Activated CD8-positive, alpha-beta memory T cell treated with anti-CD3 and anti-CD28 coated beads for 4 hours (primary cell): Measurements from ENCODE around the gene GAL3ST2.
"Not testable (repeated sequence)": the region's sequence is repeated elsewhere in the genome, so short reads cannot be mapped to it uniquely, and the experiment has no call there.

Source experiments
- DNase-seq, 2 donors: peaks; one replicate each; pipeline ENCODE4 v3.0.0-alpha.2; 2020; ENCODE audit warnings: low read depth in 2 of 2

Gene GAL3ST2

GRCh38 chr2:241746084-241746483 lies 30.5 kb upstream of the GAL3ST2 start:
- DNase-seq: no peak

GRCh38 chr2:241748468-241749256 lies 28.0 kb upstream of the GAL3ST2 start:
- no peak for DNase-seq

GRCh38 chr2:241750076-241750840 lies 26.4 kb upstream of the GAL3ST2 start:
- no peak for DNase-seq

- DNase-seq: no peak
Measured at GRCh38 chr2:241751152-241751551, 25.5 kb upstream of the GAL3ST2 start.

- DNase-seq: no peak
Measured at GRCh38 chr2:241751776-241752175, 24.8 kb upstream of the GAL3ST2 start.

- no peak for DNase-seq
Measured at GRCh38 chr2:241752253-241752652, 24.4 kb upstream of the GAL3ST2 start.

DNA sequence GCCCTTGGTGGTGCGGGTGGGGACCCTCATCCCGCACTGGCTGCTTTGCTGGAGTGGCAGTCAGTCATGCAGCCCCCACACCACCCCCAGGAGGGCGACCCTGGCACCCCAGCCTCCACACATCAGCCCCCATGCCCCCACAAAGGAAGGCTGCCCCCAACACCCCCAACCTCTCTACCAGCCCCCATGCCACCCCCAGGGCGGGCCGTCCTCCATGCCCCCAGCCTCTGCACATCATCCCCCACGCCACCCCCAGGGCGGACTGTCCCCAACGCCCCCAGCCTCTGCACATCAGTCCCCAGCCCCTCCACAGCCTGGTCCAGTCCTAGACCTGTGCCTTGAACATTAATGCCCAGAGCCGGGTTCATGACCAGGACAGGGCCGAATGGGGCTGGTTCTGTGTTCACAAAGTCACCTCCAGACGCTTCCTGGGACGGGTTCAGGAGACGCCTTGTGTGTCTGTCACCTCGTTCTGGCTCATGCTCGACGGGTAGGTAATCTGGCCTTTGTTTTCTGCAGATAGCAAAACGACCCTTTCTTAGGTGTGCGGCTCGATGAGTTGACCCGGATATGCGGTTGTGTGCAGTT lies 23.8 kb upstream of the GAL3ST2 start:
- no peak for DNase-seq

DNA sequence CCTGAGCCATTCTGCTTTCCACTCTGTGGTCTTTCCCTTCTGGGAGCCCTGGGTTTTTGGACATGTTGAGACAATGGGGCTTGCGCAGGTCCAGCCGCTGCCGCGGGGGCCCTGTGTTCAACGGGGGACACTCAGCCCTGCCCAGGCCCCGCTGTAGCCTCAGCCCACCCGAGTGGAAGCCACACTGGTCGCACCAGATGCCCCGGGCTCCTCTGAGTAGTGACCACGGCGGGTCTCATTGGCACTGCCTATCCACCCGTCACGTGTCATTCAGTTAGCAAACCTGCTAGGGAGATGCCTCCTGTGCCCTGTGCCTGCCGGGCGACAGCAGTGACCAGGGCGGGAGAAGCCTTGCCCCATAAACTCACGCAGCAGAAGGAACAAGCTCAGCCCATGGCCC lies 23.1 kb upstream of the GAL3ST2 start:
- no peak for DNase-seq

- no peak for DNase-seq
Measured at GRCh38 chr2:241754042-241754441, 22.6 kb upstream of the GAL3ST2 start.

GRCh38 chr2:241755166-241755565 lies 21.5 kb upstream of the GAL3ST2 start:
- DNase-seq: no peak

DNA sequence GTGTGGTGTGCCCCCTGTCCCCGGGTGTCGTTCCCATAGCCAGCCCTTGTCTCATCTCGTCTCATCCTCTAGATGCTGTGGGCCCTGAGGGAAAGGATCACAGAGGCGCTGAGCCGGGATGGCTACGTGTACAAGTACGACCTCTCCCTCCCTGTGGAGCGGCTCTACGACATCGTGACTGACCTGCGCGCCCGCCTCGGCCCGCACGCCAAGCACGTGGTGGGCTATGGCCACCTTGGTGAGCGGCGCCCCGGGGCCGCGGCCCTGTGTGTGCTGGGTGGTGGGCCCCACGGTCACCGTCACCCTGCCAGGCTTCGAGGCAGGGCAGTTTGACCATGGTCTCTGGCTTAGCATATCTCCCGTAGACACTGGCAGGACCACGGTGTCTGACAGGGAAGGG lies 20.8 kb upstream of the GAL3ST2 start:
- no peak for DNase-seq

DNA sequence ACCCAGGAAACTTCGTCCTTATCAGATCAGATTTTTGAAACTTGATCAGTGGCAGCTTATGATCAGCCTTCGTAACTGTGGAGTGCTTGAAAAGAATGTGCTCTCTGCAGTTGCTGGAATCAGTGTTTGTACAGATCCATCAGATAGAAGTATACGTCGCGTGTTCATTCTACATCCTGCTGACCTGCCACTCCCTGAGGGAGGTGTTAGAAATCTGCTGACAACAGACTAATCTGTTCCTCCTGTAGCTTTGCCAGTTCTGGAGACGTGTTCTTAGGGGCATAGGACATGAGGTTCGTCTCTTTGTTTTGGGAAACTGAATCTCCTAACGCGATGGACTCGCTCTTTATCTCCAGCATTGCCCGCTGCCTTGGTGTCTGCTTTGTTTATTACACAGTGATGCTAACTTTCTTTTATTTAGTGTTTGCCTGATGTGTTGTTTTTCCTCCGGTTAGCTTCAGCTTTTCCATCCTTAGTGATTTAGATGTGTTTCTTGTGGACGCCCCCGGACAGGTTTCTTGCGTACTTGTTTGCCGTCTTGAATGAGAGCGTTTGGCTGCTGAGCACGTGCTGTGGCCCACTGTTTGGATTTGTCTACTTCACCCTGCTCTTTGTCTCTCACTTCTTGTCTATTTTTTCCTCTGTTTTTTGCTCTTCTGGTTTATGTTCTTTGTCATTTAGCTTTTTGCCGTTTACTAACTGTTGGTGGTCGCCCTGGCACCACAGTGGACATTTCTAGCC lies 17.4 kb upstream of the GAL3ST2 start:
- DNase-seq: no peak

GRCh38 chr2:241759893-241760292 lies 16.7 kb upstream of the GAL3ST2 start:
- not testable (repeated sequence) for DNase-seq

GRCh38 chr2:241760301-241760771 lies 16.3 kb upstream of the GAL3ST2 start:
- DNase-seq: no peak

DNA sequence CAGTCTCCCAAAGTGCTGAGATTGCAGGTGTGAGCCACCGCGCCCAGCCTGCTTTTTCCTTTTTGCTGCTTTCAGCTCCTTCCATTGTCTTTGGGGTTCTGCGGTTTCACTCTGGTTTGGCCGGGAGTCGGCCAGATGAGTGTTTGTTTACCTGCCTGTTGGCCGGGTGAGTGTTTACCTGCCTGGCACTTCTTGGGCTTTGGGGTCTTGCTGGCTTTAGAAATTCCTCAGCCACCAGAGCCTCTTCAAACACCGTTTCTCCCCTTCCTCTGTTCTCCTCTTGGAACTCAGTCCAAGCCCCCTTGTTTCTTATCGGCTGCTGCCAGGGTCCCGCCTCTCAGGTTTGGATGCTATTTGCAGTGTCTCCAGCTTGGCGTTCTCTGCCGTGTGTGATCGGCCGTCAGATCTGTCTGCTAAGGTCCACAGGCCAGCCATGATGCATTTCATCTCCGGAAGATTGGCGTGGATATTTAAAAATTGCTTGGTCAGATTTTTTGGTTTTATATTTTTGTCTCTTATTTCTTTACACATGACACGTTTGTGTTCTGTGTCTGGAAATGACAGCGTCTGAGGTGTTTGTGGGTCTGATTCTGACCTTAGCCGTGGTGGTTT lies 14.2 kb upstream of the GAL3ST2 start:
- no peak for DNase-seq

DNA sequence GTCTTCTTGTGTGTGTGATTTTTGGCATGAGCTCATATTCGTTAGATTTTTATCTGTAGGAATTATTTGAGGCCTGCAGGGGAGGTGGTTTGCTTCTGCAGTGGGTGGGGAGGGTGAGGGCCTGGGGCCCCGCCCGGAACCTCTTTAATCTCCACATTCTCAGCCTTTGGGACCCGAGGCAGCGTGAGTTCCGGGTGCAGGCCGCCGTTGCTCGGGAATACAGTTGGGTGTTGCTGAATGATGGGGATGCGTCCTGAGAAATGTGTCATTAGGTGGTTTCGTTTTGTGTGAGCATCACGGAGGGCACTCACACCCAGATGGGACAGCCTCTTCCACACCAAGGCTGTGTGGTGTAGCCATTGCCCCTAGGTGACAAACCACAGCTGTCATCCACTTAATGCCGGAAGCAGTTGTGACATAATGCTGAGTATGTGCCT lies 13.7 kb upstream of the GAL3ST2 start:
- peak; percentile 58 to 63 for DNase-seq

DNA sequence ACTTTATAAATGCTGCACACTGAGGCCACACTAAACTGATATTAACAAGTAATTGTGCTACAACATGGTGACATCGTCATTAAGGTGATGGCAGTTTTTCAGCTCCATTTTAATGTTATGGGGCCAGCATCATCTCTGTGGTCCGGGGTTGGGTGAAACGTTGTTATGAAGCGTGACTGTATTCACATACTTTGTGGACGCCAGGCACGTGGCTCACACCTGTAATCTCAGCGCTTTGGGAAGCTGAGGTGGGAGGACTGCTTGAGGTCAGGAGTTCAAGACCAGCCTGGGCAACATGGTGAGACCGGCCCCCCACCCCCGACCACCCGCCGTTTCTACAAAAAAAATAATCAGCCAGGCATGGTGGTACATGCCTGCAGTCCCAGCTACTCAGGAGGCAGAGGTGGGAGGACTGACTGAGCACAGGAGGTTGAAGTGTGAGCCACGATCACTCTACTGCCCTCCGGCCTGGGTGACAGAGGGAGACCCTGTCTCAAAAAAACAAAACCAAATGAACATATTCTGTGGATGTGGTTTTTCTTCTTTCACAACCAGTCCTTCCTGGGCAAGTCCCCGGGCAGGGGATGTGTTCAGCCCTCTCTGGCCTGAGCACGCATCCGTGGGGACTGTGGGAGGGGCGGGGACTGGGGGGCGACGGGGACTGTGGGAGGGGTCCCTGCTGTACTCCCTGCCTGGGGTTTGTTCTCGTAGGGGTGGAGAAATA lies 12.9 kb upstream of the GAL3ST2 start:
- no peak for DNase-seq

- no peak for DNase-seq
Measured at GRCh38 chr2:241764275-241765241, 12.1 kb upstream of the GAL3ST2 start.

DNA sequence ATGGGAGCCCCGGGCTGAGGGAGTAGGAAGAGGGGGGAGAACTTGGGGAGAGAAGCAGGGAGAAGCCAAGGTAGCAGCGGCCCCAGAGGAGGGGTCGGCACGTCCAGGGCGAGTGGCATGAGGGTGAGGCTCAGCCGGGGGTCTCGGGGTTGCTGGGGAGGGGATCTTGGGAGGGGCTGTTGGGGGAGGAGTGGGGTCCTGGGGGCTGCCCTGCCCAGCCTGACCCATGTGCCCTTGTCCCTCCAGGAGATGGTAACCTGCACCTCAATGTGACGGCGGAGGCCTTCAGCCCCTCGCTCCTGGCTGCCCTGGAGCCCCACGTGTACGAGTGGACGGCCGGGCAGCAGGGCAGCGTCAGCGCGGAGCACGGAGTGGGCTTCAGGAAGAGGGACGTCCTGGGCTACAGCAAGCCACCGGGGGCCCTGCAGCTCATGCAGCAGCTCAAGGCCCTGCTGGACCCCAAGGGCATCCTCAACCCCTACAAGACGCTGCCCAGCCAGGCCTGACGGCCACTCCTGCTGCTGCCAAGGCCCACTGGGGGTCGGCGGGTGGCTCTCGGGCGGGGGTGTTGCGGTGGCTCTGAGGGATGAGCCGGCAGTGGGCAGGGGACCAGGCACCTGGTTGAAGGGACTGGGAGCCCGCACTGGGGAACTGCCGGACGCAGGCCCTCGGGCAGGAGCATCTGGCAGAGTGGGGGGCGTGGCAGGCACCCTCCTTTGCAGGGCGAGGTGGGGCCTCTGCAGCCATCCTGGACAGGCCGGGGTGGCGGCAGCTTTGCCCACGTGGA lies 9.0 kb upstream of the GAL3ST2 start:
- DNase-seq: no peak
